Neural crest cell (in vitro differentiated cells): ENCODE measurements around the gene MOB3C. TPM values are rescaled to one million over a fixed set of nuclear protein-coding genes. Genes with fewer than 3 reads are reported as not detected.

Experiments used
- DNase-seq: peaks from one replicate; pipeline ENCODE4 v3.0.0; 2021; ENCODE audit warnings: low read depth, mixed read lengths, low spot score
- H3K27ac Mint-ChIP-seq: one replicate; pipeline ENCODE4 v1.8.0; 2021; ENCODE audit warnings: mild to moderate bottlenecking, mixed read lengths; ENCODE audit not compliant: unreplicated experiment
- H3K27me3 Mint-ChIP-seq: 2 replicates; pipeline ENCODE4 v1.8.0; 2021; ENCODE audit warnings: low read depth, mild to moderate bottlenecking, mixed read lengths
- H3K36me3 Mint-ChIP-seq: 2 replicates; pipeline ENCODE4 v1.8.0; 2021; ENCODE audit warnings: low read depth, mild to moderate bottlenecking, mixed read lengths
- H3K4me1 Mint-ChIP-seq: 2 replicates; pipeline ENCODE4 v1.8.0; 2021; ENCODE audit warnings: mixed read lengths
- H3K4me3 Mint-ChIP-seq: one replicate; pipeline ENCODE4 v1.8.0; 2021; ENCODE audit warnings: mild to moderate bottlenecking, mixed read lengths
- H3K9me3 Mint-ChIP-seq: 2 replicates; pipeline ENCODE4 v1.8.0; 2021; ENCODE audit warnings: mixed read lengths
- total RNA-seq: library from RNA; stranded (reverse); gene quantifications from 2 replicates; pipeline ENCODE4 v1.2.1, GENCODE V29; 2021
- TF ChIP-seq, protein P1 (sequence below): fragments of 200-600 bp; sonication (generic); conservative IDR thresholded peaks from 2 replicates; pipeline ENCODE4 v1.5.0; 2021; ENCODE audit warnings: antibody characterized with exemption, mild to moderate bottlenecking

MOB3C gene
- total RNA-seq, 1 donor from 2014 or later = 4.1 TPM

GRCh38 chr1:46650491-46650890 lies 33.9 kb upstream of the MOB3C start:
- H3K27me3 Mint-ChIP-seq = no peaks in the 10 kb centered on the region
- peaks cover 44% of the 10 kb centered on the region for H3K36me3 Mint-ChIP-seq
- no peak overlapping the region for H3K27ac Mint-ChIP-seq
- TF ChIP-seq, protein P1, sequence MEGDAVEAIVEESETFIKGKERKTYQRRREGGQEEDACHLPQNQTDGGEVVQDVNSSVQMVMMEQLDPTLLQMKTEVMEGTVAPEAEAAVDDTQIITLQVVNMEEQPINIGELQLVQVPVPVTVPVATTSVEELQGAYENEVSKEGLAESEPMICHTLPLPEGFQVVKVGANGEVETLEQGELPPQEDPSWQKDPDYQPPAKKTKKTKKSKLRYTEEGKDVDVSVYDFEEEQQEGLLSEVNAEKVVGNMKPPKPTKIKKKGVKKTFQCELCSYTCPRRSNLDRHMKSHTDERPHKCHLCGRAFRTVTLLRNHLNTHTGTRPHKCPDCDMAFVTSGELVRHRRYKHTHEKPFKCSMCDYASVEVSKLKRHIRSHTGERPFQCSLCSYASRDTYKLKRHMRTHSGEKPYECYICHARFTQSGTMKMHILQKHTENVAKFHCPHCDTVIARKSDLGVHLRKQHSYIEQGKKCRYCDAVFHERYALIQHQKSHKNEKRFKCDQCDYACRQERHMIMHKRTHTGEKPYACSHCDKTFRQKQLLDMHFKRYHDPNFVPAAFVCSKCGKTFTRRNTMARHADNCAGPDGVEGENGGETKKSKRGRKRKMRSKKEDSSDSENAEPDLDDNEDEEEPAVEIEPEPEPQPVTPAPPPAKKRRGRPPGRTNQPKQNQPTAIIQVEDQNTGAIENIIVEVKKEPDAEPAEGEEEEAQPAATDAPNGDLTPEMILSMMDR = no peak
- DNase-seq = no peak
- H3K4me1 Mint-ChIP-seq = no peaks in the 10 kb centered on the region
- H3K4me3 Mint-ChIP-seq = no peak overlapping the region
- peaks cover 15% of the 10 kb centered on the region for H3K9me3 Mint-ChIP-seq

- Mint-ChIP-seq H3K36me3 (peaks cover 38% of the 10 kb centered on the region), H3K27ac (no peak overlapping the region), H3K27me3 (no peaks in the 10 kb centered on the region), H3K9me3 (peaks cover 12% of the 10 kb centered on the region), H3K4me1 (no peaks in the 10 kb centered on the region), H3K4me3 (no peak overlapping the region)
- DNase-seq = no peak
- TF ChIP-seq, protein P1 = no peak
These were observed 33.2 kb upstream of the MOB3C start for GRCh38 chr1:46649764-46650163.

DNA sequence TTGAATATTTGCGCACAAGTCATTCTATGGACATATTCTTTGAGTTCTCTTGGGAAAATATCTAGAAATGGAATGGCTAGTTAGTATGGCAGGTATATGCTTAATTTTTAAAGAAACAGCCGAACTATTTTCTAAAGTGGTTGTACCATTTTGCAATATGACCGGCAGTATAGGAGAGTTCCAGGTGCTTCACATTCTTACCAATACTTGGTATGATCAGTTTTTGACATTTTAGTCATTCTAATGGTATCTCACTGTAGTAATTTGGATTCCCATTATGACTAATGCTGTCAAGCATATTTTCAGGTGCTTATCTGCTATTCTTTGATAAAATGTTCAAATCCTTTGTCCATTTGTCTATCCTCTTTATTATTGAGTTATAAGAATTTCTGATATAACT lies 31.0 kb upstream of the MOB3C start:
- H3K36me3 Mint-ChIP-seq = peaks cover 35% of the 10 kb centered on the region
- H3K27ac Mint-ChIP-seq = no peak overlapping the region
- H3K4me1 Mint-ChIP-seq = no peaks in the 10 kb centered on the region
- H3K4me3 Mint-ChIP-seq = no peak overlapping the region
- TF ChIP-seq, protein P1 = no peak
- peaks cover 10% of the 10 kb centered on the region for H3K9me3 Mint-ChIP-seq
- no peaks in the 10 kb centered on the region for H3K27me3 Mint-ChIP-seq
- no peak for DNase-seq

DNA sequence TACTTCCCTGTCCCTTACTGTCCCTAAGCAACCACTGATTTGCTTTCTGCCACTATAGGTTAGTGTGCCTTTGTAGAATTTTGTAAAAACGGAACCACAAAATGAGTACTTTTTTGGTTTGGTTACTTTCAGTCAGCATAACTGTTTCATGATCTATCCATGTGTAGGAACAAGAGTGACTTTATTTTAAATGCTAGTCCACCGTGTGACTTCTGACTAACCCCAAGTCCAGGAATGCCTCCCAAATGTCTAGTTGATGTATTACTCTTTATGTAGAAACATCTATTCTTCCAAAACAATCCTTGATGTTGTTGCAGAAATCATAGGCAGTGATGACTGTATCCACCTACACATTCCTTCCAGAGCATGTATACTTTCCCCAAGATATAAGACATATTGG lies 30.2 kb upstream of the MOB3C start:
- DNase-seq = no peak
- H3K27me3 Mint-ChIP-seq = no peaks in the 10 kb centered on the region
- no peak overlapping the region for H3K27ac Mint-ChIP-seq
- TF ChIP-seq, protein P1 = no peak
- no peak overlapping the region for H3K4me3 Mint-ChIP-seq
- H3K9me3 Mint-ChIP-seq = peaks cover 10% of the 10 kb centered on the region
- H3K4me1 Mint-ChIP-seq = no peaks in the 10 kb centered on the region
- peaks cover 37% of the 10 kb centered on the region for H3K36me3 Mint-ChIP-seq

GRCh38 chr1:46646331-46646730 lies 29.7 kb upstream of the MOB3C start:
- H3K36me3 Mint-ChIP-seq = peaks cover 36% of the 10 kb centered on the region
- no peak overlapping the region for H3K27ac Mint-ChIP-seq
- no peaks in the 10 kb centered on the region for H3K4me1 Mint-ChIP-seq
- H3K27me3 Mint-ChIP-seq = no peaks in the 10 kb centered on the region
- no peak for DNase-seq
- H3K9me3 Mint-ChIP-seq = peaks cover 10% of the 10 kb centered on the region
- TF ChIP-seq, protein P1 = no peak
- no peak overlapping the region for H3K4me3 Mint-ChIP-seq

GRCh38 chr1:46645815-46646214 lies 29.2 kb upstream of the MOB3C start:
- TF ChIP-seq, protein P1 = no peak
- H3K27ac Mint-ChIP-seq = no peak overlapping the region
- H3K9me3 Mint-ChIP-seq = peaks cover 10% of the 10 kb centered on the region
- H3K27me3 Mint-ChIP-seq = no peaks in the 10 kb centered on the region
- no peak overlapping the region for H3K4me3 Mint-ChIP-seq
- peaks cover 36% of the 10 kb centered on the region for H3K36me3 Mint-ChIP-seq
- no peak for DNase-seq
- no peaks in the 10 kb centered on the region for H3K4me1 Mint-ChIP-seq
